EH (cell line): Measurements from ENCODE around the gene USP17L11.
A peak's percentile ranks its signal among the peaks of the same experiment; 100 is the strongest.
"Not testable (repeated sequence)": the region's sequence is repeated elsewhere in the genome, so short reads cannot be mapped to it uniquely, and the experiment has no call there.

Experiments
- DNase-seq: peaks from one replicate; pipeline ENCODE4 v3.0.0-alpha.2; 2015; ENCODE audit warnings: low read depth

The USP17L11 gene

DNA sequence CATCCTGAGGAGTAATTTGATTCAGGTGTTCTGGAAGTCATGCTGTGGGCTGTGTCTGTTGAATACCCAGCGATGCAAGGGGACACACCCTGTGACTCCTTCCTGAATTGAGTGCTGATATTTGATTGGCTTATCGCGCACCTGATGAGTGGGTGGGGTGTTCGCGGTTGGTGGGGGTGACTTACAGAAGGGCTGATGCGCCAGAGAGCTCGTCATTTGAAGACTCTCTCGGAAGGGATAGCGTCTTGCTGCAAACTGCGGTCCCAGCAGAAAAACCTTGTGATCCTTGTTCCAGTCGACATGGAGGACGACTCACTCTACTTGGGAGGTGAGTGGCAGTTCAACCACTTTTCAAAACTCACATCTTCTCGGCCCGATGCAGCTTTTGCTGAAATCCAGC is at the start of gene USP17L11:
Gene USP17L11 (plus strand): TSS at position 301 of the 400 bp plus-strand sequence. CDS start 0 bp downstream, at position 301.
- not testable (repeated sequence) for DNase-seq

DNA sequence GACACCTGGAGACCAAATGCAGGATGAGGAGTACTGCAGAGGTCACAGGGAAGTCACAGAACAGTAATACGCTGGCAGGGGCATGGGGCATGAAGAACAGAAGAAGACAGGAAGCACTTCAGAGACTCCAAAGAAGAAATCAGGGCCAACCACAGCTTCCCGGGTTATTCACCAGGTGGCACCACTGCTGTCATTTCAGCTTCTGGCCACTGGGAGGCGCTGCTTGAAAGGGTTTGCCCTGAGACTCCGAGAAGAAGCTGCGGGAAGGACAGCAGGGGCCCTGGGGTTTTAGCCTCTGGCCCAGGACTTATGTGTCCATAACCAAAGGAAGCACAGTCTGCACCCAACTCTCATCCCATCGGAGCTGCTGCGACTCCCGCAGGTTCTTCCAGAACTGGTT is 49.2 kb upstream of the USP17L11 start:
- DNase-seq: not testable (repeated sequence)

GRCh38 chr4:9169791-9170459 is 45.3 kb upstream of the USP17L11 start, which contains the start of gene FAM90A26:
Gene FAM90A26 (plus strand): TSS chr4:9170409. CDS start chr4:9173173, 2,764 bp downstream.
- DNase-seq: not testable (repeated sequence)

DNA sequence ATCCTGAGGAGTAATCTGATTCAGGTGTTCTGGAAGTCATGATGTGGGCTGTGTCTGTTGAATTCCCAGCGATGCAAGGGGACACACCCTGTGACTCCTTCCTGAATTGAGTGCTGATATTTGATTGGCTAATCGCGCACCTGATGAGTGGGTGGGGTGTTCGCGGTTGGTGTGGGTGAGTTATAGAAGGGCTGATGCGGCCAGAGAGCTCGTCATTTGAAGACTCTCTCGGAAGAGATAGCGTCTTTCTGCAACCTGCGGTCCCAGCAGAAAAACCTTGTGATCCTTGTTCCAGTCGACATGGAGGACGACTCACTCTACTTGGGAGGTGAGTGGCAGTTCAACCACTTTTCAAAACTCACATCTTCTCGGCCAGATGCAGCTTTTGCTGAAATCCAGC is 4.8 kb upstream of the USP17L11 start, which contains the start of gene USP17L10:
Gene USP17L10 (plus strand): TSS at position 301 of the 400 bp plus-strand sequence. CDS start 0 bp downstream, at position 301.
- not testable (repeated sequence) for DNase-seq

DNA sequence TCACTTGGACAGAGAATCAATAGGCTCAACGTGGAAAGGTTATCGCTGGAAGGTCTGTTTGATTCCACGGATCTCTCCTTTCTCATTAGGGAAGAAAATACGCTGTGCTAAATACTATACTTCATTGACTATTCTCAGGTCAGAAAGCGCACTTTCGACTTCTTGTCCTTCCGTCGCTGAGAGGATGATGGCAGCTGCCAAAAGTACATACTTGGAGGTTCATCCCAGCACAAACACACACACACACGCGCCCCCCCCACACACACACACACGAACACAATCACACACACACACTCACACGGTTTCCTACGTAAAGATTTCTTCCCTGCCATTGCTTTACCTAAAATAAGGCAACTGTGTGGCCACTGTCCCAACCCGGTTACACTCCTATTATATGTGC is 504 bp upstream of the USP17L11 start:
- not testable (repeated sequence) for DNase-seq

- DNase-seq: not testable (repeated sequence)
These were observed 4.6 kb downstream of the USP17L11 start, which contains the start of gene USP17L12 for GRCh38 chr4:9219852-9220251. Gene USP17L12 (plus strand): TSS chr4:9220152. CDS start chr4:9220152, 0 bp downstream.

DNA sequence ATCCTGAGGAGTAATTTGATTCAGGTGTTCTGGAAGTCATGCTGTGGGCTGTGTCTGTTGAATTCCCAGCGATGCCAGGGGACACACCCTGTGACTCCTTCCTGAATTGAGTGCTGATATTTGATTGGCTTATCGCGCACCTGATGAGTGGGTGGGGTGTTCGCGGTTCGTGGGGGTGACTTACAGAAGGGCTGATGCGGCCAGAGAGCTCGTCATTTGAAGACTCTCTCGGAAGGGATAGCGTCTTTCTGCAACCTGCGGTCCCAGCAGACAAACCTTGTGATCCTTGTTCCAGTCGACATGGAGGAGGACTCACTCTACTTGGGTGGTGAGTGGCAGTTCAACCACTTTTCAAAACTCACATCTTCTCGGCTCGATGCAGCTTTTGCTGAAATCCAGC is 9.4 kb downstream of the USP17L11 start, which contains the start of gene USP17L13:
Gene USP17L13 (plus strand): TSS at position 301 of the 400 bp plus-strand sequence. CDS start 0 bp downstream, at position 301.
- not testable (repeated sequence) for DNase-seq

GRCh38 chr4:9230249-9230648 is 15.0 kb downstream of the USP17L11 start:
- DNase-seq: not testable (repeated sequence)

- not testable (repeated sequence) for DNase-seq
These were observed 18.9 kb downstream of the USP17L11 start, which contains the start of gene USP17L15 for GRCh38 chr4:9234085-9234484. Gene USP17L15 (plus strand): TSS chr4:9234385. CDS start chr4:9234385, 0 bp downstream.

DNA sequence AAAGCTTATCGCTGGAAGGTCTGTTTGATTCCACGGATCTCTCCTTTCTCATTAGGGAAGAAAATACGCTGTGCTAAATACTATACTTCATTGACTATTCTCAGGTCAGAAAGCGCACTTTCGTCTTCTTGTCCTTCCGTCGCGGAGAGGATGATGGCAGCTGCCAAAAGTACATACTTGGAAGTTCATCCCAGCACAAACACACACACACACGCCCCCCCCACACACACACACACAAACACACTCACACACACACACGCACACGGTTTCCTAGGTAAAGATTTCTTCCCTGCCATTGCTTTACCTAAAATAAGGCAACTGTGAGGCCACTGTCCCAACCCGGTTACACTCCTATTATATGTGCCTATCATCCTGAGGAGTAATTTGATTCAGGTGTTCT is 23.3 kb downstream of the USP17L11 start:
- DNase-seq: not testable (repeated sequence)

DNA sequence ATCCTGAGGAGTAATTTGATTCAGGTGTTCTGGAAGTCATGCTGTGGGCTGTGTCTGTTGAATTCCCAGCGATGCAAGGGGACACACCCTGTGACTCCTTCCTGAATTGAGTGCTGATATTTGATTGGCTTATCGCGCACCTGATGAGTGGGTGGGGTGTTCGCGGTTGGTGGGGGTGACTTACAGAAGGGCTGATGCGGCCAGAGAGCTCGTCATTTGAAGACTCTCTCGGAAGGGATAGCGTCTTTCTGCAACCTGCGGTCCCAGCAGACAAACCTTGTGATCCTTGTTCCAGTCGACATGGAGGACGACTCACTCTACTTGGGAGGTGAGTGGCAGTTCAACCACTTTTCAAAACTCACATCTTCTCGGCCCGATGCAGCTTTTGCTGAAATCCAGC is 28.4 kb downstream of the USP17L11 start, which contains the start of gene USP17L17:
Gene USP17L17 (plus strand): TSS at position 301 of the 400 bp plus-strand sequence. CDS start 0 bp downstream, at position 301.
- not testable (repeated sequence) for DNase-seq

DNA sequence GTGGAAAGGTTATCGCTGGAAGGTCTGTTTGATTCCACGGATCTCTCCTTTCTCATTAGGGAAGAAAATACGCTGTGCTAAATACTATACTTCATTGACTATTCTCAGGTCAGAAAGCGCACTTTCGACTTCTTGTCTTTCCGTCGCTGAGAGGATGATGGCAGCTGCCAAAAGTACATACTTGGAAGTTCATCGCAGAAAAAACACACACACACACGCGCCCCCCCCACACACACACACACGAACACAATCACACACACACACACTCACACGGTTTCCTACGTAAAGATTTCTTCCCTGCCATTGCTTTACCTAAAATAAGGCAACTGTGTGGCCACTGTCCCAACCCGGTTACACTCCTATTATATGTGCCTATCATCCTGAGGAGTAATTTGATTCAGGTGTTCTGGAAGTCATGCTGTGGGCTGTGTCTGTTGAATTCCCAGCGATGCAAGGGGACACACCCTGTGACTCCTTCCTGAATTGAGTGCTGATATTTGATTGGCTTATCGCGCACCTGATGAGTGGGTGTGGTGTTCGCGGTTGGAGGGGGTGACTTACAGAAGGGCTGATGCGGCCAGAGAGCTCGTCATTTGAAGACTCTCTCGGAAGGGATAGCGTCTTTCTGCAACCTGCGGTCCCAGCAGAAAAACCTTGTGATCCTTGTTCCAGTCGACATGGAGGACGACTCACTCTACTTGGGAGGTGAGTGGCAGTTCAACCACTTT is 32.9 kb downstream of the USP17L11 start, which contains the start of gene USP17L18:
Gene USP17L18 (plus strand): TSS at position 678 of the 728 bp plus-strand sequence. CDS start 0 bp downstream, at position 678.
- DNase-seq: peak; percentile 0

GRCh38 chr4:9253078-9253477 is 37.9 kb downstream of the USP17L11 start, which contains the start of gene USP17L19:
Gene USP17L19 (plus strand): TSS chr4:9253378. CDS start chr4:9253378, 0 bp downstream.
- not testable (repeated sequence) for DNase-seq

DNA sequence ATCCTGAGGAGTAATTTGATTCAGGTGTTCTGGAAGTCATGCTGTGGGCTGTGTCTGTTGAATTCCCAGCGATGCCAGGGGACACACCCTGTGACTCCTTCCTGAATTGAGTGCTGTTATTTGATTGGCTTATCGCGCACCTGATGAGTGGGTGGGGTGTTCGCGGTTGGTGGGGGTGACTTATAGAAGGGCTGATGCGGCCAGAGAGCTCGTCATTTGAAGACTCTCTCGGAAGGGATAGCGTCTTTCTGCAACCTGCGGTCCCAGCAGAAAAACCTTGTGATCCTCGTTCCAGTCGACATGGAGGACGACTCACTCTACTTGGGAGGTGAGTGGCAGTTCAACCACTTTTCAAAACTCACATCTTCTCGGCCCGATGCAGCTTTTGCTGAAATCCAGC is 42.6 kb downstream of the USP17L11 start, which contains the start of gene USP17L20:
Gene USP17L20 (plus strand): TSS at position 301 of the 400 bp plus-strand sequence. CDS start 0 bp downstream, at position 301.
- DNase-seq: not testable (repeated sequence)

DNA sequence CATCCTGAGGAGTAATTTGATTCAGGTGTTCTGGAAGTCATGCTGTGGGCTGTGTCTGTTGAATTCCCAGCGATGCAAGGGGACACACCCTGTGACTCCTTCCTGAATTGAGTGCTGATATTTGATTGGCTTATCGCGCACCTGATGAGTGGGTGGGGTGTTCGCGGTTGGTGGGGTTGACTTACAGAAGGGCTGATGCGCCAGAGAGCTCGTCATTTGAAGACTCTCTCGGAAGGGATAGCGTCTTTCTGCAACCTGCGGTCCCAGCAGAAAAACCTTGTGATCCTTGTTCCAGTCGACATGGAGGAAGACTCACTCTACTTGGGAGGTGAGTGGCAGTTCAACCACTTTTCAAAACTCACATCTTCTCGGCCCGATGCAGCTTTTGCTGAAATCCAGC is 47.4 kb downstream of the USP17L11 start, which contains the start of gene USP17L21:
Gene USP17L21 (plus strand): TSS at position 301 of the 400 bp plus-strand sequence. CDS start 0 bp downstream, at position 301.
- DNase-seq: not testable (repeated sequence)
